DOHH2 (cell line): ENCODE results near the gene PALLD.

ENCODE experiments used
- EZH2phosphoT487 ChIP-seq: fragments of 200-600 bp; sonication (generic); IDR thresholded peaks from 2 replicates; pipeline ENCODE4 v1.6.1; 2017; ENCODE audit warnings: borderline replicate concordance, mild to moderate bottlenecking, antibody characterized with exemption, low read length, moderate library complexity, mixed read lengths
- TF ChIP-seq, protein P1 (sequence below): fragments of 200-600 bp; sonication (generic); IDR thresholded peaks from one replicate; pipeline ENCODE4 v1.5.1; 2014; ENCODE audit warnings: antibody characterized with exemption, mild to moderate bottlenecking, low read depth, low read length; ENCODE audit not compliant: poor library complexity, severe bottlenecking

DNA sequence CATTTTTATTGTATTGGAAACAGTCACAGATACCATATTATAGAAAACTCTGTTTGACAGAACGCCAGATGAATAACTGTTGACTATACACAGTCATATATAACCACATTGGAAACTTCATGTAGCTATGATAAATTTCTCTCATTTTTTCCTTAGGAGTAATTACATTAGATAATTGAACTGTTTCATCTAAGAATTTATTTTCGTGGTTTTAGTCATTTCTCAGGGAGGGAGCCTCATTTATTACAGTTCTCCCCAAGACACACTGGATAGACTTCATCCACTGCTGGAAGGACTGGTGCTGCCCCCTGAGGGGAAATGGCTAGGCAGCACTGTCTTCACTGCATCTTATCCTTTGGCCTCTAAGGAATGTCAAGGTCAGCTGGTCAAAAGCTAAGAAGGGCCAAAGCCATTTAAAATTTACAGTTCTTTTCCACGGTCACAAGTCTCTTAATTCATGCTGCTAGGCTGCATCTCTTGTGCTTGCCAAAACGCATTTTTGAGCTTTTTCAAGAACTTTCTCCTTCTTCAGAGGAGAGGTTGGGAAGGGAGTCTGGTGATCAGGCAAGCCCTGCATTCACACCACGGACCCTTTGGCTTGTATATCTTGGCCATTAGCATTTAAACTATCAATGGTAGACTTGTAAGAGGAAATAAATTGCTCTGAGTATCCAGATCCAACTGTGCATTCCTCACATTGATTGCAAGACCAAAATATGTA lies 368.1 kb downstream of the PALLD start:
- TF ChIP-seq, protein P1, sequence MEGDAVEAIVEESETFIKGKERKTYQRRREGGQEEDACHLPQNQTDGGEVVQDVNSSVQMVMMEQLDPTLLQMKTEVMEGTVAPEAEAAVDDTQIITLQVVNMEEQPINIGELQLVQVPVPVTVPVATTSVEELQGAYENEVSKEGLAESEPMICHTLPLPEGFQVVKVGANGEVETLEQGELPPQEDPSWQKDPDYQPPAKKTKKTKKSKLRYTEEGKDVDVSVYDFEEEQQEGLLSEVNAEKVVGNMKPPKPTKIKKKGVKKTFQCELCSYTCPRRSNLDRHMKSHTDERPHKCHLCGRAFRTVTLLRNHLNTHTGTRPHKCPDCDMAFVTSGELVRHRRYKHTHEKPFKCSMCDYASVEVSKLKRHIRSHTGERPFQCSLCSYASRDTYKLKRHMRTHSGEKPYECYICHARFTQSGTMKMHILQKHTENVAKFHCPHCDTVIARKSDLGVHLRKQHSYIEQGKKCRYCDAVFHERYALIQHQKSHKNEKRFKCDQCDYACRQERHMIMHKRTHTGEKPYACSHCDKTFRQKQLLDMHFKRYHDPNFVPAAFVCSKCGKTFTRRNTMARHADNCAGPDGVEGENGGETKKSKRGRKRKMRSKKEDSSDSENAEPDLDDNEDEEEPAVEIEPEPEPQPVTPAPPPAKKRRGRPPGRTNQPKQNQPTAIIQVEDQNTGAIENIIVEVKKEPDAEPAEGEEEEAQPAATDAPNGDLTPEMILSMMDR, result no peak
- TF ChIP-seq EZH2phosphoT487, result no peak
